Measurements from ENCODE around the gene CLRN1. TPM values are rescaled to one million over a fixed set of nuclear protein-coding genes. Genes with fewer than 3 reads are reported as not detected.

The CLRN1 gene
- total RNA-seq, 1 experiment from 2014 or later = not detected

GRCh38 chr3:151011427-151011826 is 38.9 kb upstream of the CLRN1 start:
- BruUV-seq (replicated peaks) = no TSS peak
- no peak for DNase-seq
- ChIA-PET CTCF (interaction anchor here (0.6 kb wide), 2 partner anchors 26 to 432 kb away, joined by 3 to 4 read pairs; no protein-coding TSS in a partner anchor), POLR2A (ENCODE audit: unreplicated experiment) (interaction anchor here (0.6 kb wide), 2 partner anchors 131 to 325 kb away, joined by 3 to 6 read pairs; no protein-coding TSS in a partner anchor)
- Histone ChIP-seq H3K9me3 (ENCODE audit: insufficient read depth, low read depth) (no peaks in the 10 kb centered on the region), H3K36me3 (ENCODE audit: low read depth) (no peaks in the 10 kb centered on the region), H3K79me2 (ENCODE audit: low read depth) (no peaks in the 10 kb centered on the region), H3K27ac (no peak overlapping the region), H3K4me3 (no peak overlapping the region), H3K4me1 (replicated peaks; ENCODE audit: insufficient read depth) (no peaks in the 10 kb centered on the region), H3K9me2 (ENCODE audit: insufficient read depth) (no peaks in the 10 kb centered on the region), H3K27me3 (ENCODE audit: insufficient read depth, low read depth) (no peaks in the 10 kb centered on the region), H3F3A (ENCODE audit: insufficient read depth, low read depth) (no peaks in the 10 kb centered on the region), H4K20me1 (ENCODE audit: insufficient read depth) (no peaks in the 10 kb centered on the region), H3K4me2 (no peak overlapping the region), H2AFZ (no peak overlapping the region)
- TF ChIP-seq EZH2 (IDR thresholded peaks at IDR 0.05; ENCODE audit: low read depth) (no peak), CTCF (conservative IDR thresholded peaks at IDR 0.05) (no peak)
- intact Hi-C loops (cut with micrococcal nuclease; ENCODE audit: unreplicated experiment) = no loop called here

- no peaks in the 10 kb centered on the region for H3K79me2 ChIP-seq (ENCODE audit: low read depth)
- TF ChIP-seq EZH2 (IDR thresholded peaks at IDR 0.05; ENCODE audit: low read depth) (no peak), CTCF (conservative IDR thresholded peaks at IDR 0.05) (no peak)
- no peak overlapping the region for H3K27ac ChIP-seq
- H3K36me3 ChIP-seq (ENCODE audit: low read depth) = no peaks in the 10 kb centered on the region
- BruUV-seq (replicated peaks) = no TSS peak
- H3K9me2 ChIP-seq (ENCODE audit: insufficient read depth) = no peaks in the 10 kb centered on the region
- H3F3A ChIP-seq (ENCODE audit: insufficient read depth, low read depth) = no peaks in the 10 kb centered on the region
- no peaks in the 10 kb centered on the region for H3K4me1 ChIP-seq (replicated peaks; ENCODE audit: insufficient read depth)
- no peaks in the 10 kb centered on the region for H3K9me3 ChIP-seq (ENCODE audit: insufficient read depth, low read depth)
- no peaks in the 10 kb centered on the region for H4K20me1 ChIP-seq (ENCODE audit: insufficient read depth)
- no peak overlapping the region for H3K4me3 ChIP-seq
- no peaks in the 10 kb centered on the region for H3K27me3 ChIP-seq (ENCODE audit: insufficient read depth, low read depth)
- POLR2A ChIA-PET (ENCODE audit: unreplicated experiment) = no interaction called here
- CTCF ChIA-PET = no interaction called here
- DNase-seq = no peak
- intact Hi-C loops (cut with micrococcal nuclease; ENCODE audit: unreplicated experiment) = loop anchor here (2.0 kb wide), 1 partner anchor 137 kb away; no protein-coding TSS in a partner anchor
- no peak overlapping the region for H3K4me2 ChIP-seq
- H2AFZ ChIP-seq = no peak overlapping the region
Measured at GRCh38 chr3:151009981-151010380, 37.5 kb upstream of the CLRN1 start.

- Histone ChIP-seq H2AFZ (no peak overlapping the region), H3K36me3 (ENCODE audit: low read depth) (no peaks in the 10 kb centered on the region), H3K4me3 (no peak overlapping the region), H3K4me1 (replicated peaks; ENCODE audit: insufficient read depth) (no peaks in the 10 kb centered on the region), H3K9me3 (ENCODE audit: insufficient read depth, low read depth) (no peaks in the 10 kb centered on the region), H4K20me1 (ENCODE audit: insufficient read depth) (no peaks in the 10 kb centered on the region), H3K79me2 (ENCODE audit: low read depth) (no peaks in the 10 kb centered on the region), H3K27me3 (ENCODE audit: insufficient read depth, low read depth) (no peaks in the 10 kb centered on the region), H3K9me2 (ENCODE audit: insufficient read depth) (no peaks in the 10 kb centered on the region), H3F3A (ENCODE audit: insufficient read depth, low read depth) (no peaks in the 10 kb centered on the region), H3K27ac (no peak overlapping the region), H3K4me2 (no peak overlapping the region)
- intact Hi-C loops (cut with micrococcal nuclease; ENCODE audit: unreplicated experiment) = loop anchor here (2.0 kb wide), 1 partner anchor 137 kb away; no protein-coding TSS in a partner anchor
- no peak for DNase-seq
- ChIA-PET POLR2A (ENCODE audit: unreplicated experiment) (no interaction called here), CTCF (no interaction called here)
- no TSS peak for BruUV-seq (replicated peaks)
- no peak for TF ChIP-seq EZH2 (IDR thresholded peaks at IDR 0.05; ENCODE audit: low read depth)
- no peak for TF ChIP-seq CTCF (conservative IDR thresholded peaks at IDR 0.05)
Measured at GRCh38 chr3:151009430-151009829, 36.9 kb upstream of the CLRN1 start.

Measured in PC-9 (cell line).